HepG2 (cell line): ENCODE data around the gene KNG1. TPM values are rescaled to one million over a fixed set of nuclear protein-coding genes. Genes with fewer than 3 reads are reported as not detected.

ENCODE experiments used
- CENPX ChIP-seq: sonication (generic); formaldehyde crosslinking; IDR thresholded peaks from 2 replicates; pipeline ENCODE4 v1.9.0; 2021; ENCODE audit warnings: mild to moderate bottlenecking, missing genetic modification reagents, moderate library complexity
- EED ChIP-seq: sonication (generic); formaldehyde crosslinking; IDR thresholded peaks from 2 replicates; pipeline ENCODE4 v1.5.0; 2020; ENCODE audit warnings: mild to moderate bottlenecking, missing genetic modification reagents
- FOSL1 ChIP-seq: sonication (generic); formaldehyde crosslinking; IDR thresholded peaks from 2 replicates; pipeline ENCODE4 v1.9.0; 2021; ENCODE audit warnings: missing genetic modification reagents, borderline replicate concordance
- NONO ChIP-seq, 2 experiments: fragments of 450-650 bp in 1 of 2; sonication (generic) in 1 of 2; formaldehyde crosslinking in 1 of 2; IDR thresholded peaks in 1 of 2; conservative IDR thresholded peaks in 1 of 2; 2 replicates each; pipeline versions ENCODE4 v1.6.1 to v1.8.0; 2017 to 2022; ENCODE audit warnings: mild to moderate bottlenecking in 1 of 2, missing genetic modification reagents in 1 of 2, moderate library complexity in 1 of 2
- POLR2A ChIP-seq, 2 experiments: IDR thresholded peaks; 2 replicates each; pipeline ENCODE4 v1.6.1; 2011; ENCODE audit warnings: low read depth in 2 of 2, low read length in 2 of 2, mild to moderate bottlenecking in 1 of 2, moderate library complexity in 1 of 2; ENCODE audit not compliant: insufficient read depth in 1 of 2
- RBAK ChIP-seq: sonication (generic); formaldehyde crosslinking; IDR thresholded peaks from 2 replicates; pipeline ENCODE4 v1.5.1; 2020; ENCODE audit warnings: mild to moderate bottlenecking, missing genetic modification reagents
- RNF2 ChIP-seq: fragments of 450-650 bp; conservative IDR thresholded peaks from 2 replicates; pipeline ENCODE4 v1.6.1; 2016; ENCODE audit warnings: low read depth
- SIX1 ChIP-seq: sonication (generic); formaldehyde crosslinking; IDR thresholded peaks from 2 replicates; pipeline ENCODE4 v1.4.0; 2020; ENCODE audit warnings: missing genetic modification reagents, borderline replicate concordance
- SOX5 ChIP-seq: IDR thresholded peaks from 2 replicates; pipeline ENCODE4 v1.6.1; 2016; ENCODE audit warnings: borderline replicate concordance
- STAG1 ChIP-seq: sonication (generic); formaldehyde crosslinking; IDR thresholded peaks from 2 replicates; pipeline ENCODE4 v1.4.0; 2020; ENCODE audit warnings: missing genetic modification reagents
- ZBTB7B ChIP-seq: sonication (generic); formaldehyde crosslinking; IDR thresholded peaks from 2 replicates; pipeline ENCODE4 v1.4.0; 2020; ENCODE audit warnings: missing genetic modification reagents
- ZFP37 ChIP-seq: sonication (generic); formaldehyde crosslinking; IDR thresholded peaks from 2 replicates; pipeline ENCODE4 v1.4.0; 2020; ENCODE audit warnings: missing genetic modification reagents, borderline replicate concordance
- ZFP41 ChIP-seq: sonication (generic); formaldehyde crosslinking; IDR thresholded peaks from 2 replicates; pipeline ENCODE4 v1.4.0; 2020; ENCODE audit warnings: mild to moderate bottlenecking, missing genetic modification reagents, borderline replicate concordance
- ZMYM4 ChIP-seq: sonication (generic); formaldehyde crosslinking; IDR thresholded peaks from 2 replicates; pipeline ENCODE4 v1.8.1; 2023; ENCODE audit warnings: mild to moderate bottlenecking, missing genetic modification reagents
- ZNF138 ChIP-seq: sonication (generic); formaldehyde crosslinking; IDR thresholded peaks from 2 replicates; pipeline ENCODE4 v1.5.0; 2020; ENCODE audit warnings: mild to moderate bottlenecking, low read depth, missing genetic modification reagents
- ZNF761 ChIP-seq: sonication (generic); formaldehyde crosslinking; conservative IDR thresholded peaks from 2 replicates; pipeline ENCODE4 v1.4.0; 2020; ENCODE audit warnings: mild to moderate bottlenecking, missing genetic modification reagents
- polyA plus RNA-seq, 8 experiments: library from polyadenylated mRNA; depleted of rRNA in 3 of 8; stranded (reverse) in 7 of 8; unstranded in 1 of 8; fragments of >200 nt; fragmentation: Illumina TruSeq in 4 of 8; extraction: Trizol in 4 of 8; gene quantifications; 2 replicates each; pipeline versions ENCODE4 v1.2.1 to v1.2.3, GENCODE V29; 2011 to 2016; ENCODE audit warnings: low read depth in 4 of 8, missing spikeins in 1 of 8, mixed read lengths in 1 of 8; ENCODE audit not compliant: insufficient read depth in 1 of 8
- total RNA-seq, 5 experiments: library from RNA; depleted of rRNA; stranded (reverse); fragments of >200 nt; fragmentation: Illumina TruSeq; extraction: Trizol; gene quantifications; 2 replicates each; pipeline ENCODE4 v1.2.3, GENCODE V29; 2016; ENCODE audit warnings: low read depth in 1 of 5
- TF ChIP-seq, protein P1 (sequence below): IDR thresholded peaks from 2 replicates; pipeline ENCODE4 v1.6.1; 2016; ENCODE audit warnings: low read depth, control low read depth
- TF ChIP-seq, protein P2 (sequence below): sonication (generic); formaldehyde crosslinking; IDR thresholded peaks from 2 replicates; pipeline ENCODE4 v1.9.0; 2021; ENCODE audit warnings: missing genetic modification reagents, borderline replicate concordance
- TF ChIP-seq, protein P3 (sequence below), 2 experiments: sonication (generic) in 1 of 2; formaldehyde crosslinking in 1 of 2; IDR thresholded peaks; 2 replicates each; pipeline versions ENCODE4 v1.6.1 to v1.9.0; 2014 to 2022; ENCODE audit warnings: antibody characterized with exemption in 1 of 2, borderline replicate concordance in 1 of 2, inconsistent platforms in 1 of 2, low read depth in 1 of 2, missing genetic modification reagents in 1 of 2
- TF ChIP-seq, protein P4 (sequence below): sonication (generic); formaldehyde crosslinking; IDR thresholded peaks from 2 replicates; pipeline ENCODE4 v1.8.0; 2023; ENCODE audit warnings: mild to moderate bottlenecking, missing genetic modification reagents
- TF ChIP-seq, protein P5 (sequence below): sonication (generic); formaldehyde crosslinking; IDR thresholded peaks from 2 replicates; pipeline ENCODE4 v1.5.0; 2020; ENCODE audit warnings: mild to moderate bottlenecking, low read depth, missing genetic modification reagents, borderline replicate concordance

The KNG1 gene
- total and polyA plus RNA-seq, 2 of the 13 experiments (the other 11 are each of a cell fraction or from before 2014, with no cell fraction given) = 6.5 to 7.0 TPM

DNA sequence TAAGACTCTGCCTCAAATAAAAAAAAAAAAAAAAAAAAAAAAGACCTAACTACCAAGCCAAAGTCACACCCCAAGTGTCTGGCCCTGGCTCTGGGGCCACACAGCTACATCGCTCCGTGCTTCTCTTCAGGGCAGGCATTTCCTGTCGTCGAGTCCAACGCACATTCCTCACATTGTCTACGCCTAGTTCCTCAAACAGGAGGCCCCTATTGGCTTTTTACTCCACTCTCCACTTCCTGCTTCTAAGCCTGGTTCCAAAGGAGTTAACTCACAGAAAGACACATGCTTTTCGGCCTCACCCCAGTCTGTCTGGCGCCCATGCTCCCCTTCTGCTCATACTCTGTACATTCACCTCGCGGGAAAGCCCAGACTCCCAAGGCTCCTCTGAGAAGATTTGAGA is 28.8 kb downstream of the KNG1 start (continued):
- TF ChIP-seq FOSL1 (CRISPR knock-in tag) (no peak), ZNF761 (CRISPR knock-in tag) (no peak), RNF2 (no peak), ZNF138 (CRISPR knock-in tag) (no peak), RBAK (no peak), NONO (IDR thresholded peaks at IDR 0.05) (no peak), NONO (CRISPR knock-in tag; conservative IDR thresholded peaks at IDR 0.05) (no peak), ZFP41 (CRISPR knock-in tag) (no peak), POLR2A (IDR thresholded peaks at IDR 0.05; ENCODE audit: insufficient read depth in 1 of 2, low read depth in 2 of 2, low read length in 2 of 2) (peak; percentile 44 to 65; a peak in 3 of 4 replicates), CENPX (CRISPR knock-in tag) (no peak), STAG1 (CRISPR knock-in tag) (no peak), EED (no peak), ZMYM4 (CRISPR knock-in tag) (peak; percentile 72), SOX5 (peak; percentile 61; the same call in 1 of the 2 replicates), ZBTB7B (CRISPR knock-in tag) (no peak), SIX1 (no peak), ZFP37 (CRISPR knock-in tag) (peak; percentile 79; the same call in 1 of the 2 replicates)
- TF ChIP-seq, protein P1, sequence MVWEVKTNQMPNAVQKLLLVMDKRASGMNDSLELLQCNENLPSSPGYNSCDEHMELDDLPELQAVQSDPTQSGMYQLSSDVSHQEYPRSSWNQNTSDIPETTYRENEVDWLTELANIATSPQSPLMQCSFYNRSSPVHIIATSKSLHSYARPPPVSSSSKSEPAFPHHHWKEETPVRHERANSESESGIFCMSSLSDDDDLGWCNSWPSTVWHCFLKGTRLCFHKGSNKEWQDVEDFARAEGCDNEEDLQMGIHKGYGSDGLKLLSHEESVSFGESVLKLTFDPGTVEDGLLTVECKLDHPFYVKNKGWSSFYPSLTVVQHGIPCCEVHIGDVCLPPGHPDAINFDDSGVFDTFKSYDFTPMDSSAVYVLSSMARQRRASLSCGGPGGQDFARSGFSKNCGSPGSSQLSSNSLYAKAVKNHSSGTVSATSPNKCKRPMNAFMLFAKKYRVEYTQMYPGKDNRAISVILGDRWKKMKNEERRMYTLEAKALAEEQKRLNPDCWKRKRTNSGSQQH = no peak
- TF ChIP-seq, protein P2, sequence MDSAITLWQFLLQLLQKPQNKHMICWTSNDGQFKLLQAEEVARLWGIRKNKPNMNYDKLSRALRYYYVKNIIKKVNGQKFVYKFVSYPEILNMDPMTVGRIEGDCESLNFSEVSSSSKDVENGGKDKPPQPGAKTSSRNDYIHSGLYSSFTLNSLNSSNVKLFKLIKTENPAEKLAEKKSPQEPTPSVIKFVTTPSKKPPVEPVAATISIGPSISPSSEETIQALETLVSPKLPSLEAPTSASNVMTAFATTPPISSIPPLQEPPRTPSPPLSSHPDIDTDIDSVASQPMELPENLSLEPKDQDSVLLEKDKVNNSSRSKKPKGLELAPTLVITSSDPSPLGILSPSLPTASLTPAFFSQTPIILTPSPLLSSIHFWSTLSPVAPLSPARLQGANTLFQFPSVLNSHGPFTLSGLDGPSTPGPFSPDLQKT (CRISPR knock-in tag) = no peak
- TF ChIP-seq, protein P3, sequence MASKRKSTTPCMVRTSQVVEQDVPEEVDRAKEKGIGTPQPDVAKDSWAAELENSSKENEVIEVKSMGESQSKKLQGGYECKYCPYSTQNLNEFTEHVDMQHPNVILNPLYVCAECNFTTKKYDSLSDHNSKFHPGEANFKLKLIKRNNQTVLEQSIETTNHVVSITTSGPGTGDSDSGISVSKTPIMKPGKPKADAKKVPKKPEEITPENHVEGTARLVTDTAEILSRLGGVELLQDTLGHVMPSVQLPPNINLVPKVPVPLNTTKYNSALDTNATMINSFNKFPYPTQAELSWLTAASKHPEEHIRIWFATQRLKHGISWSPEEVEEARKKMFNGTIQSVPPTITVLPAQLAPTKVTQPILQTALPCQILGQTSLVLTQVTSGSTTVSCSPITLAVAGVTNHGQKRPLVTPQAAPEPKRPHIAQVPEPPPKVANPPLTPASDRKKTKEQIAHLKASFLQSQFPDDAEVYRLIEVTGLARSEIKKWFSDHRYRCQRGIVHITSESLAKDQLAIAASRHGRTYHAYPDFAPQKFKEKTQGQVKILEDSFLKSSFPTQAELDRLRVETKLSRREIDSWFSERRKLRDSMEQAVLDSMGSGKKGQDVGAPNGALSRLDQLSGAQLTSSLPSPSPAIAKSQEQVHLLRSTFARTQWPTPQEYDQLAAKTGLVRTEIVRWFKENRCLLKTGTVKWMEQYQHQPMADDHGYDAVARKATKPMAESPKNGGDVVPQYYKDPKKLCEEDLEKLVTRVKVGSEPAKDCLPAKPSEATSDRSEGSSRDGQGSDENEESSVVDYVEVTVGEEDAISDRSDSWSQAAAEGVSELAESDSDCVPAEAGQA (IDR thresholded peaks at IDR 0.05; ENCODE audit: low read depth) = 0 out of 2 replicates have a peak, but pooled peaks have one; percentile 33
- TF ChIP-seq, protein P3 (CRISPR knock-in tag; IDR thresholded peaks at IDR 0.05; ENCODE audit: borderline replicate concordance) = no peak
- TF ChIP-seq, protein P4, sequence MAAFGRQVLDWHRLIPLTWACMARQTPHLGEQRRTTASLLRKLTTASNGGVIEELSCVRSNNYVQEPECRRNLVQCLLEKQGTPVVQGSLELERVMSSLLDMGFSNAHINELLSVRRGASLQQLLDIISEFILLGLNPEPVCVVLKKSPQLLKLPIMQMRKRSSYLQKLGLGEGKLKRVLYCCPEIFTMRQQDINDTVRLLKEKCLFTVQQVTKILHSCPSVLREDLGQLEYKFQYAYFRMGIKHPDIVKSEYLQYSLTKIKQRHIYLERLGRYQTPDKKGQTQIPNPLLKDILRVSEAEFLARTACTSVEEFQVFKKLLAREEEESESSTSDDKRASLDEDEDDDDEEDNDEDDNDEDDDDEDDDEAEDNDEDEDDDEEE (CRISPR knock-in tag) = no peak
- TF ChIP-seq, protein P5, sequence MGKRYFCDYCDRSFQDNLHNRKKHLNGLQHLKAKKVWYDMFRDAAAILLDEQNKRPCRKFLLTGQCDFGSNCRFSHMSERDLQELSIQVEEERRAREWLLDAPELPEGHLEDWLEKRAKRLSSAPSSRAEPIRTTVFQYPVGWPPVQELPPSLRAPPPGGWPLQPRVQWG = no peak
